RKO (cell line): Measurements from ENCODE around the gene TAF1B.

Experiments used
- DNase-seq: peaks from one replicate; pipeline ENCODE4 v3.0.0-alpha.2; 2016; ENCODE audit warnings: low spot score

TAF1B gene

GRCh38 chr2:9808334-9809063, 34.8 kb upstream of the TAF1B start:
- no peak for DNase-seq

DNA sequence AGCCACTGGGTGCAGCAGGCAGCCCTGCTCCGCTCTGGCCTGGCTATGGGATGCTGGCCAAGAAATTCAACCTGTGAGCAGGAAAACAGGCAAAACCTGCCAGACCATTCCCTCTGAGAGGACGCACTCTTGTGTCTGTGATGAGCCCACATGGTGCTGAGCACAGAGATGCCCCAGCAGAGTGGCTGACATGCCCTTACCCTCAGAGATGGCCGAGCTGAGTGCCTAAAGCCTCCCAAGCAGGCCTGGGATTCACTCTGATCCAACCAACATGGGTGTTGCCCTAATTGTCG, 34.3 kb upstream of the TAF1B start:
- DNase-seq = no peak

- no peak for DNase-seq
These were observed 33.7 kb upstream of the TAF1B start for GRCh38 chr2:9809448-9810088.

DNA sequence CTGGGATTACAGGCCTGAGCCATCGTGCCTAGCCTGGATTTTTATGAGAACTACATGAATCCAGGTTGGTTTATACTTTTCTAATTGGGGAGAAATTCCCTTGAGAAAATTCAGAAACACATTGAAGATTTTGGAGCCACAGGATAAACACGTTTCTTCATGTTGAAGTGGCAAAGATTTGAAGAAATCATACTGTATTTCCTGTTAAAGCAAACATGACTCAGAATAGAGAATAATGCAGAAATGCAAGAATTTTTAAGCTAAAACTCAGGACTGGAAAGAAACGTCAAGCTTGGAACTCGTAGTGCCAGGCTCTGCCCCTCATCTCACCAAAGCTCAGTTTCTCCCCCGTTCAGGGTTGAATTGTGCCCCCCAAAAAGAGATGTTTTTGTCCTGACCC, 32.1 kb upstream of the TAF1B start:
- no peak for DNase-seq

GRCh38 chr2:9811679-9812511, 31.4 kb upstream of the TAF1B start:
- DNase-seq = no peak

DNA sequence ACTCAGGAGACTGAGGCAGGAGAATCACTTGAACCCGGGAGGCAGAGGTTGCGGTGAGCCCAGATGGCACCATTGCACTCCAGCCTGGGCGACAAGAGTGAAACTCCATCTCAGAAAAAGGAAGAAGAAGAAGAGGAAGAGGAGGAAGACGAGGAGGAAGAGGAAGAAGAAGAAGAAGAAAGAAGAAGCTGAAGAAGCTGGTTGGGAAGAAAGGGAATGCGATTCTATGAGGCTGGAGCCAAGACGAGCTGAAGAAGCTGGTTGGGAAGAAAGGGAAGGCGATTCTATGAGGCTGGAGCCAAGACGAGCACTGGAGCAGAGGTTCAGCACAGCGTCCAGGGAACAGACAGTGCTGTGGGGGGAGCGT, 30.3 kb upstream of the TAF1B start:
- DNase-seq = no peak

GRCh38 chr2:9813312-9814128, 29.8 kb upstream of the TAF1B start:
- DNase-seq = peak; percentile 48

DNA sequence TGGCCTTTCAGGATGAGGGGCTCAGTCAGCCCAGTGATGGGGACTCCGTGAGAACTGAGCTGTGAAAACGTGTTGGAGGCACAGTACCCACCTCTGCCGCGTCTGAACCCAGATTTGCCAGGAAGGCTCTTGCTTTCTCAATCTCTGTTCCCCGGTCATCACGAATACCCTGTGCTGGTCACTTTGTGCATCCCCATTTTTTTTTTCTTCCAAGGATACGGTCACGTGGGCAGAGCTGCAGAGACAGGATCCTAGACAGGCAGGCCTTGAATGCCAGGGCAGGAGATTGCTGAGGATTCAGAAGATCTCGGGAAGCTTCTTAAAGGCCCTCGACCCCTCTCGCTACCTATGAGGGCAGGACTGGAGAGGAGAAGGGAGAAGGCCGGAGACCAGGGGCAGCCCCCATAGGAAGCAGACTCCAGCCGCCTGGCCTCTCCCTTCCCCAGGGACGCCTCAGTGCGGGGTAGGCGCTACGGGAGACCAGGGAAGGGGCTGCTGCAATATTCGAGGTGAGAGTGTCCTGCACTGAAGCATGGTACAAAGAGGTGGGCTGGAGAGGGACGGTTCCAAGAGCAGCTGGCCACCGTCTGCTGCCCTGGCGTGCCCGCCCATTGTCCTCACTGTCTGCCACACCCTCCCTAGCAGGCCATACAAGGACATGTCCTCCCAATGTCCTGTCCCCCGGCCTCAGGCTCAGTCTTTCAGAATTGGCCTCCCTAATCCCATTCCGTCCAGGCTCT, 29.0 kb upstream of the TAF1B start:
- no peak for DNase-seq

DNA sequence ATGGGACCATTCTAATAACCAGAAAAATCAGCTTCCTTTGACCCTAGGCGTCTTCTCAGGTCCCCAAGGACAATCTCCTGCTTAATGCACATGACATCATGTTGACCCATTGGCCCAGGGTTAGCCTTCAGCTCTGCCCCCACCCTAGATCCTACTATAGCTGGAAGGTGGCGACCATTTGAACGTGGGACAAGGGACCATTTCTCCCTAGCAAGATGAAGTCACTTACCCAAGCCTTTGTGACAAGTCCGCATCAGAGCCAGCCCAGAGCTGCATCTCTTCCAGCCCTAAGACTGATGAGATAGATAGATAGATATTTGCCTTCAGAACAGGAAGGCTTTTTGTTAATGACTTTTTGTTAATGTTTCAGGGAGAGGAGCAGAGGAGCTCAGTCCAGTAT, 28.2 kb upstream of the TAF1B start:
- DNase-seq = no peak

DNA sequence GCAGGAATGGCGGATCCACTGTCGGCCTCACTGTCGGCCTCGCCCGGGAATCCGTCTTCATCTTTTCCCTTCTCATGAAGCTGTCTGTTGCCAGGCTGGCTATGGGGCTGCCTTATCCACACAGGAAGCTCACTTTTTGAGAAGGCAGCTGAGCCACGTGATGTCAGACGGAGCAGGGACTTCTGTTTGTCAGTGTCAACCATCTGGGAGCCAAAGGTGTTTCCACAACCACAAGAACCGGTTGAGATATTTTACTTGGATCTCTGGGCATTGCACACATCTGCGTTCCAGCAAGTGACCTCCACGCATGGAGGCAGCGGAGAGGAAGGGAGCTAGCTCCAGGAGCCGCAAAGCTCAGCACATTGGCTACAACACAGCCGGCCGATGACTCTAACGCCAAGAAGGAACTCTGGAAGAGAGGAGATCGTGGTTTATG, 27.4 kb upstream of the TAF1B start:
- DNase-seq = no peak

- DNase-seq = no peak
These were observed 25.2 kb upstream of the TAF1B start for GRCh38 chr2:9818097-9818496.

GRCh38 chr2:9819551-9819950, 23.7 kb upstream of the TAF1B start:
- no peak for DNase-seq

DNA sequence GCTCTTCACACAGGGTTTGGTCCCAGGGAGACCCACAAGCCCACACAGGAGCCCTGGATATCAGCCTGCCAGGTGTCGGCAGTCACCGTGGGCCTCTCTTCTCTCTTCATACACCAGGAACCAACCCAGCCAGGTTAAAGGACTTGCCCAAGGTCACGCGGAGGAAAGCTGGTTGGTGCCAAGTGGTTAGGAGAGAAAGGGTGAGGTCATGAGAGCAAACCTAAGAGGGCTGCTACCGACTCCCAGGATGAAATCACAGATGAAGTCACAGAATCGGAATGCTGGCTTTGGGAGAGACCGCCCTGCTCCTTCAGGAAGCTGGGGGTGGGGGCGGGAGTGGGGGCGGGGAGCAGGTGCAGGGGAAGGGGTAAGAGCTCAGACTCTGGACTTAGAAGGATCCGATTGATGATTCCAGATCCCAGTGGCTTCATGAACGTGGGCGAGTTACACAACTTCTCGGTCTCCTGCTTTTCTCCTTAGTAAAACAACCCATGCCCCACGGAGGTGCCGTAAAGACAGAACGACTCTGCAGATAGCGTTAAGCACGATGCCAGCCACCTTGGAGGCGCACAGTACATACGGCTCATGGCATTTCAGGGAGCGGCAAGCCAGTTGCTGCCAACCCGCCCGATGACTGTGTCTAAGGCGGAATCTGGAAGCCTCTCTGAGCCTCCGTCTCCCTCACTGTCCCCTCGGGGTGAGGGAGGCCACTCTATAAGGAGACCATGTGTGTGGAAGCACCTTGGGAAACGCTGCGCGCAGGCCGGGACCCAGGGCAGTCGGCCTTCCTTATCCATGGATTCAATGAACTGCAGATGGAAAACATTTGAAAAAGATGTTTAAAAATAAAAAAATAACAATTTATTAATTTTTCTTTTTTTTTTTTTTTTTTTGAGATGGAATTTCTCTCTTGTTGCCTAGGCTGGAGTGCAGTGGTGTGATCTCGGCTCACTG, 23.0 kb upstream of the TAF1B start:
- DNase-seq = peak; percentile 65

GRCh38 chr2:9821805-9822445, 21.3 kb upstream of the TAF1B start:
- no peak for DNase-seq

- no peak for DNase-seq
These were observed 18.8 kb upstream of the TAF1B start for GRCh38 chr2:9824441-9824840.

DNA sequence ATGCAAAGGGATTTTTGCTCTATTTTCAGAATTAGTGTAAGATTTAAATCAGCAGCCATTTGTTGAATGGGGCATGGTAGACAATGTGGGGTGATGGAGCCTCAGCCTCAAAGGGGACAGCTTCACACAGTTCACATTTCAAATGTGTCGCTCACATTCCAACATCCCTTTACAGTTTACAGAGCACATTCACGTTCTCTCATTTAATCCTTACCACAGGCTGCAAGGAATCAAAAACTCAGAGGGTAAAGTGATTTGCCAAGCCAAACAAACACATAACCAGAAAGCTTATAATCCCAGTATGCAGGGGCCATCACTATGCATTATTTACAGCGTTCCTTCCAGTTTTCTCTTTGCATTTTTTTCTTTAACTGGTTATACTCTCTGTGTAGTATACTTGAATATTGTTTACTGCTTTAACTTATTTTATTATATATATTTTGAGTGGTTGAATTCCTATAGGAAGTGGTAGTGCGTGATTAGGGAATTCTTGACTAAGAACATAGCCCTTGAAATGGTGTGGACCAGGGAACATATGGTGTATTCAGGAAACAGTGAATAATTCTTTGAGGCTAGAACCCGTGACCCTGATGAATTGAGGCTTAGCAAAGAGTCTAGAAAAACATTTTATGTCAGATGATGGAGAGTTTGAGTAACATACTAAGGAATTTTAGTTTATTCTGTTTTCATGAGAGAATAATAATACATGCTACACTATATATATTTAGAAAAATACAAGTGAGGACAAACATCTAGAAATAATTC, 18.1 kb upstream of the TAF1B start:
- DNase-seq = no peak

GRCh38 chr2:9826208-9826607, 17.1 kb upstream of the TAF1B start:
- DNase-seq = no peak

GRCh38 chr2:9830685-9831410, 12.4 kb upstream of the TAF1B start:
- DNase-seq = no peak

DNA sequence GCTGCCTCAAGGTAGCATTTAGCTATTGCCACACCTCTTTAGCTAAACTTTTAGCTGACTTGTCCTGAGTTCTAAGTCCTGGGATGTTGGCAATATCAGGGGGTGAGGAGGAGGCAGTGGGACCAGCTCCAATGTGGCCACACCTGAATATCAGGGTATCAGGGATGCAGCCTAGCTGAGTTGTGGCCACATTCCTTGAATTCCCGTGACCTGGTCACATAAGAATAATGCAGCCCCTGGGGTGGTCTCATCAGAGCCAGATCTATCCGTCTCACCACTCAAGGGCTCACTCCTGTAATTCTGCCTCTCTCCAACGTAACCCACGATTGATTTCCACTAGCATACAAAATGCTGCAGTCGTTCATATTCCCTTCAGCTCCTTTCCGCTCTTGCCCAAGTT, 11.6 kb upstream of the TAF1B start:
- DNase-seq = no peak
